Measurements from ENCODE around the gene SRA1. TPM values are rescaled to one million over a fixed set of nuclear protein-coding genes. Genes with fewer than 3 reads are reported as not detected.

Gene SRA1
- total RNA-seq, 1 experiment from 2014 or later, result 52.0 TPM

DNA sequence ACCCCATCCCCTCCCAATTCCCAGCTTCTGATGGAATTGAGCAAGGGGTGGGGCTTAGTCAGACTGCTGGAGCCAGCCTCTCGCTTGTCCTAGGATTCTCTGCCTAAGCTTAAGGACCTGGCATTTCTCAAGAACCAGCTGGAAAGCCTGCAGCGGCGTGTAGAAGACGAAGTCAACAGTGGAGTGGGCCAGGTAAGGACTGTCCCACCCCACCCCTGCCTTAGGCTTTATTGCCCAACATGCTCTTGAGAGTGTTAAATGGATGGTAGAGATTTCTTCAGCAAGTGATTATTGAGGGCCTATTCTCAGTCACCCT, 8.5 kb upstream of the SRA1 start:
- Histone ChIP-seq H3K9me3 (ENCODE audit: control insufficient read depth, insufficient read depth, low read depth, low read length) (no peaks in the 10 kb centered on the region), H3K27ac (ENCODE audit: low read length) (peak overlapping the region; percentile 99), H3K36me3 (ENCODE audit: control insufficient read depth, insufficient read depth, low read length) (peaks cover 9% of the 10 kb centered on the region), H3K4me1 (ENCODE audit: control insufficient read depth, insufficient read depth, low read length) (peaks cover 22% of the 10 kb centered on the region), H3K4me3 (ENCODE audit: low read depth in 2 of 2, low read length in 2 of 2) (peak overlapping the region; percentile 89 to 98), H3K27me3 (ENCODE audit: control insufficient read depth, insufficient read depth, low read length) (no peaks in the 10 kb centered on the region)
- CTCF ChIA-PET, result no interaction called here
- no TSS peak for BruUV-seq (replicated peaks)
- in situ Hi-C loops (cut with HindIII; ENCODE audit: low pct_unique_long_range_greater_than_20kb, low sequenced_read_pairs) (no loop called here), intact Hi-C loops (cut with micrococcal nuclease; ENCODE audit: unreplicated experiment) (no loop called here)
- DNase-seq (ENCODE audit: low read depth, low spot score), result no peak
- TF ChIP-seq POLR2AphosphoS5 (IDR thresholded peaks at IDR 0.05; ENCODE audit: low read depth, low read length) (no peak), CTCF (IDR thresholded peaks at IDR 0.05) (no peak), SIN3A (IDR thresholded peaks at IDR 0.05; ENCODE audit: borderline replicate concordance, insufficient read depth, low read depth, low read length) (no peak), TCF7L2 (IDR thresholded peaks at IDR 0.05; ENCODE audit: low read depth, low read length) (no peak)
- TF ChIP-seq, protein P1, sequence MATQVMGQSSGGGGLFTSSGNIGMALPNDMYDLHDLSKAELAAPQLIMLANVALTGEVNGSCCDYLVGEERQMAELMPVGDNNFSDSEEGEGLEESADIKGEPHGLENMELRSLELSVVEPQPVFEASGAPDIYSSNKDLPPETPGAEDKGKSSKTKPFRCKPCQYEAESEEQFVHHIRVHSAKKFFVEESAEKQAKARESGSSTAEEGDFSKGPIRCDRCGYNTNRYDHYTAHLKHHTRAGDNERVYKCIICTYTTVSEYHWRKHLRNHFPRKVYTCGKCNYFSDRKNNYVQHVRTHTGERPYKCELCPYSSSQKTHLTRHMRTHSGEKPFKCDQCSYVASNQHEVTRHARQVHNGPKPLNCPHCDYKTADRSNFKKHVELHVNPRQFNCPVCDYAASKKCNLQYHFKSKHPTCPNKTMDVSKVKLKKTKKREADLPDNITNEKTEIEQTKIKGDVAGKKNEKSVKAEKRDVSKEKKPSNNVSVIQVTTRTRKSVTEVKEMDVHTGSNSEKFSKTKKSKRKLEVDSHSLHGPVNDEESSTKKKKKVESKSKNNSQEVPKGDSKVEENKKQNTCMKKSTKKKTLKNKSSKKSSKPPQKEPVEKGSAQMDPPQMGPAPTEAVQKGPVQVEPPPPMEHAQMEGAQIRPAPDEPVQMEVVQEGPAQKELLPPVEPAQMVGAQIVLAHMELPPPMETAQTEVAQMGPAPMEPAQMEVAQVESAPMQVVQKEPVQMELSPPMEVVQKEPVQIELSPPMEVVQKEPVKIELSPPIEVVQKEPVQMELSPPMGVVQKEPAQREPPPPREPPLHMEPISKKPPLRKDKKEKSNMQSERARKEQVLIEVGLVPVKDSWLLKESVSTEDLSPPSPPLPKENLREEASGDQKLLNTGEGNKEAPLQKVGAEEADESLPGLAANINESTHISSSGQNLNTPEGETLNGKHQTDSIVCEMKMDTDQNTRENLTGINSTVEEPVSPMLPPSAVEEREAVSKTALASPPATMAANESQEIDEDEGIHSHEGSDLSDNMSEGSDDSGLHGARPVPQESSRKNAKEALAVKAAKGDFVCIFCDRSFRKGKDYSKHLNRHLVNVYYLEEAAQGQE (IDR thresholded peaks at IDR 0.05; ENCODE audit: insufficient read depth in 1 of 2, low read depth in 2 of 2, low read length in 1 of 2), result no peak
- ATAC-seq, result no peak
- POLR2A ChIA-PET, result no interaction called here

GRCh38 chr5:140565024-140565779, 7.9 kb upstream of the SRA1 start:
- H3K36me3 ChIP-seq (ENCODE audit: control insufficient read depth, insufficient read depth, low read length), result peaks cover 9% of the 10 kb centered on the region
- in situ Hi-C loops (cut with HindIII; ENCODE audit: low pct_unique_long_range_greater_than_20kb, low sequenced_read_pairs), result no loop called here
- H3K9me3 ChIP-seq (ENCODE audit: control insufficient read depth, insufficient read depth, low read depth, low read length), result no peaks in the 10 kb centered on the region
- intact Hi-C loops (cut with micrococcal nuclease; ENCODE audit: unreplicated experiment), result no loop called here
- BruUV-seq (replicated peaks), result TSS peak; percentile 91
- H3K4me3 ChIP-seq (ENCODE audit: low read depth in 2 of 2, low read length in 2 of 2), result peak overlapping the region; percentile 89 to 98
- H3K27ac ChIP-seq (ENCODE audit: low read length), result peak overlapping the region; percentile 99
- TF ChIP-seq POLR2AphosphoS5 (IDR thresholded peaks at IDR 0.05; ENCODE audit: low read depth, low read length), result no peak
- TF ChIP-seq SIN3A (IDR thresholded peaks at IDR 0.05; ENCODE audit: borderline replicate concordance, insufficient read depth, low read depth, low read length), result no peak
- no peak for TF ChIP-seq TCF7L2 (IDR thresholded peaks at IDR 0.05; ENCODE audit: low read depth, low read length)
- TF ChIP-seq, protein P1 (IDR thresholded peaks at IDR 0.05; ENCODE audit: insufficient read depth in 1 of 2, low read depth in 2 of 2, low read length in 1 of 2), result no peak
- TF ChIP-seq CTCF (IDR thresholded peaks at IDR 0.05), result no peak
- H3K4me1 ChIP-seq (ENCODE audit: control insufficient read depth, insufficient read depth, low read length), result peaks cover 22% of the 10 kb centered on the region
- POLR2A ChIA-PET, result interaction anchor here (0.5 kb wide), 1 partner anchor 99 kb away, joined by 8 read pairs; no protein-coding TSS in a partner anchor
- CTCF ChIA-PET, result no interaction called here
- H3K27me3 ChIP-seq (ENCODE audit: control insufficient read depth, insufficient read depth, low read length), result no peaks in the 10 kb centered on the region
- ATAC-seq (no peak; the same call in 1 of the 2 replicates), DNase-seq (ENCODE audit: low read depth, low spot score) (no peak)

Measured in Panc1 (cell line).